ENCODE measurements around the gene CORO2B.

Gene CORO2B

DNA sequence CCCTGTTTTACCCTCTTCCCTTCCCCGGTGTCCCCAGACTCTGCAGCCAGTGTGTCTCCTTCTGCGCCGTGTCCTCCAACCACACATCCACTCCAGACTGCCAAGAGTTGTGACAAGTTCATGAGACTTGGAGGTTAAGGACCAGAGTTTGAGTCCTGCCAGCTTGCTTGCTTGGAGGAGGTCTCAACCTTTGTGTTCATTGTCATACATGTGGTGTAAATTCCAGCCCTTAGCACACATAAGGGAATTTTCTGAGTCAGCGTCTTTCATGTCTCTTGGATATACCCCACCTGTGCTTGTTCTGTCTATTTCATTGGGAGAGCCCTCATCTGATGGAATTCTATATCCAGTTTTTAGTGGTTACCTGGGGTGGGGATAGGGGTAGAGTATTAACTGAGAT is 13.3 kb downstream of the CORO2B start:
- TF ChIP-seq, protein P1, sequence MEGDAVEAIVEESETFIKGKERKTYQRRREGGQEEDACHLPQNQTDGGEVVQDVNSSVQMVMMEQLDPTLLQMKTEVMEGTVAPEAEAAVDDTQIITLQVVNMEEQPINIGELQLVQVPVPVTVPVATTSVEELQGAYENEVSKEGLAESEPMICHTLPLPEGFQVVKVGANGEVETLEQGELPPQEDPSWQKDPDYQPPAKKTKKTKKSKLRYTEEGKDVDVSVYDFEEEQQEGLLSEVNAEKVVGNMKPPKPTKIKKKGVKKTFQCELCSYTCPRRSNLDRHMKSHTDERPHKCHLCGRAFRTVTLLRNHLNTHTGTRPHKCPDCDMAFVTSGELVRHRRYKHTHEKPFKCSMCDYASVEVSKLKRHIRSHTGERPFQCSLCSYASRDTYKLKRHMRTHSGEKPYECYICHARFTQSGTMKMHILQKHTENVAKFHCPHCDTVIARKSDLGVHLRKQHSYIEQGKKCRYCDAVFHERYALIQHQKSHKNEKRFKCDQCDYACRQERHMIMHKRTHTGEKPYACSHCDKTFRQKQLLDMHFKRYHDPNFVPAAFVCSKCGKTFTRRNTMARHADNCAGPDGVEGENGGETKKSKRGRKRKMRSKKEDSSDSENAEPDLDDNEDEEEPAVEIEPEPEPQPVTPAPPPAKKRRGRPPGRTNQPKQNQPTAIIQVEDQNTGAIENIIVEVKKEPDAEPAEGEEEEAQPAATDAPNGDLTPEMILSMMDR (conservative IDR thresholded peaks at IDR 0.05; ENCODE audit: low read length), result no peak
- no peak overlapping the region for H3K4me3 ChIP-seq (ENCODE audit: low read length)
- DNase-seq (ENCODE audit: low read depth), result no peak

DNA sequence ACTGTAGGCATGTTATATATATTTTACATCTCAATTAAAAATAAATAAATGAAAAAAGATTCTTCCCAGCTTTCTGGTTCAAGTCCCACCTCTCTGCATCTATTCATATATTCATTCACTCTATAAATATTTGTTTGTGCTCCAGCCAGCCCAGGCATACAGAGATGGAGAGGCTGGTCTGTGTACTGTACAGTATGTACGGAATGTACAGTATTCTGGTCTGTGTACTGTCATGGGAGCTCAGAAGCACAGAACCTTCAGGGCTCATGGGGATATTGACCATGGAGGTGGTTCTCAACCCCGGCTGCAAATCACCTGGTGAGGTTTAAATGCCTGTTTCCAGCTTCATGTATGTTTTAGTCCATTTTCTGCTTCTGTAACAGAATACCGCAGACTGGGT is 13.8 kb downstream of the CORO2B start:
- DNase-seq (ENCODE audit: low read depth), result no peak
- H3K4me3 ChIP-seq (ENCODE audit: low read length), result no peak overlapping the region
- TF ChIP-seq, protein P1 (conservative IDR thresholded peaks at IDR 0.05; ENCODE audit: low read length), result no peak

DNA sequence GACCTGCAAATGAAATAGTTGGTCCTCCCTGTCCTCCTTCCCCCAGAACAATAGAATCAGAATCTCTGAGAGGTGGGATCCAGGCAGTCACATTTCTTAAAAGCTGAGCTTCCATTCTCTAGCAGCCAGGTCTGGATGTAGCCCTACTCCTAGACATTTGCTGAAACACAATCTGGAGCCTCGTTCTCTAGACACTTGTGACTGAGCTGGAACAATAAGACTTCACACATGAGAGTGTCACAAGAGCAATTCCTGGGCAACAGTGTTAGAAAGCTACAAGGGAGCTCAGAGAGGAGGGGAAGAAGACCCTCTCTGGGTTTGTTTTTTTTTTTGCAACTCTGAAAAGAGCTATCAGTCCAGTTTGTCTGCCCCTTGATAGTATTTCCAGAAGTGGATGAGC is 14.5 kb downstream of the CORO2B start:
- TF ChIP-seq, protein P1 (conservative IDR thresholded peaks at IDR 0.05; ENCODE audit: low read length), result no peak
- DNase-seq (ENCODE audit: low read depth), result no peak
- H3K4me3 ChIP-seq (ENCODE audit: low read length), result no peak overlapping the region

DNA sequence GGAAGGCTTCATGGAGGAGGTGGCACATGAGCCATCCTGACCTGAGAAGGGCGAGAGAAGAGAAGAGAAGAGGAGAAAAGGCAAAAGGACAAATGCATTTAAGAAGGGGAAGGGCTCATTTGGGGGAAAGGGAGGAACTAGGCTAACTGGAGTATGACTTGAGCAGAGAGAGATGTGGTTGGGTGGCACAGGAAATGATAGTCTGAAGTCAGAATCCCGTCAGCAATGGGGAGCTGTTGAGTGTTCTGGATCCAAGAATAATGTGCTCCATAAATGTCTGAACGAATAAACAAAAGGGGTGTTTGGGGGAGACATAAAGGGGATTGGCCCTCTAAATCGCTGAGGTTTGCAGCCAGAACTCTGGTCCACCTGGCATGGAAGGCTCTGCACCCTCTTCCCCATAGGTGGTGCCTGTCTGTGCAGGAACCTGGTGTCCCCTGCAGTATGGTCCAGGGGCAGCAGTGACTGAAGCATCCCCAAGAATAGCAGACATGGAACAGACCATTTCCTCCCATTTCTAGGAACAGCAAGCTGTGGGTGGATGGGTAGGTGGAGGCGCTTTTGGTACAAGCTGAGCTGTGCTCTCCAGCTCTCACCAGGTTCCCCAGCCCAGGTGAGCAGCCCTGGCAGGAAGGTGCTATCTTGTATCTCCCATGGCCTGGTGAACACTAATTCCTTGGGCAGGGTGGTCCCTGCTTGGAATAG is 15.2 kb downstream of the CORO2B start:
- no peak for DNase-seq (ENCODE audit: low read depth)
- no peak overlapping the region for H3K4me3 ChIP-seq (ENCODE audit: low read length)
- TF ChIP-seq, protein P1 (conservative IDR thresholded peaks at IDR 0.05; ENCODE audit: low read length), result no peak

DNA sequence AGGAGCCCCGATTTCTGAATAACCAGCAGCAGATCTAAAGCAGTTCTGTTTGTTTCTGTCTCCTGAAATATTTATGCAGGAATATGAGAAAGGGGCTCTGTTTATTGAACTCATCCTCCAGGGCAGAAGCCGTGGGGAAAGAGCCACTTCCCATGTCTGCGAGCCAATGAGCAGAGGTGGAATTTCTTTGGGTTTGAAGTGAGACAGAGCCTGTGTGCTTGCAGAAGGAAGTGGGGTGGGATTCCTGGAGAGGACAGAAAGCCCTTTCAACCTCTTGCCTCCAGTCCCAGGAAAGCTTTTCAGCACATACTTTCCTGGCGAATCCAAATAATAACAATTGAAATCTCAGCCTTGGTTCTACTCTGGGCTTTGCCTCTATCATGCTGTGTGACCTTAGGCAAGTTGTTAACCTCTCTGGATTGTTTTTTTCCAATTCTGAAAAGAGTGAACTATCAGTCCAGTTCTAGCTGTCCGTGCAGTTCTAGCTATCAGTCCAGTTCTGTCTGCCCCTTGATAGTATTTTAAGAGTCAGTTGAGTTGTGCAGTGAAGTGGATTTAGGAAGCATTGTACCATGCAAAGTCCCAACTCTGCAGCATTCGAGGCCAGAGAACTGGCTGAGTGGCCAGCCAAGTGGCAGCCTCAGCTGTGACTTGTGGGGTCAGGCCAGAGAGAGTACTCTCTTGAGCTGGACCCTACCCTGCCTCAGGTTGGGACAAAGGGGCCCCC is 15.9 kb downstream of the CORO2B start:
- no peak for DNase-seq (ENCODE audit: low read depth)
- TF ChIP-seq, protein P1 (conservative IDR thresholded peaks at IDR 0.05; ENCODE audit: low read length), result no peak
- H3K4me3 ChIP-seq (ENCODE audit: low read length), result no peak overlapping the region

DNA sequence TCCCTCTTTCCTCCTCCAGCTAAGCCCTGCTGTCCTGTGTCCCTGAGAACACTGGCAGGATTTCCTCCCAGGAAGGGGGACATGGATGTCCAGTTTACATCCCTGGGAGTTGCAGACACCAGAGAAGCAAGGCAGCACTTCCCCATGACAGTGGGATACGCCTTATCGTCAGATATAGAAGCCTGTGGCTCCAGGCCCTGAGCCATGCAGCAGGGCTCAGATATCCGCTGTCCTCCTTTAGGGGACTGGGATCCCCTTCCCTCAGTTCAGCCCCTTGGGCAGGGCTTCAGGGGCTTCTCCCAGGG is 16.4 kb downstream of the CORO2B start:
- TF ChIP-seq, protein P1 (conservative IDR thresholded peaks at IDR 0.05; ENCODE audit: low read length), result no peak
- H3K4me3 ChIP-seq (ENCODE audit: low read length), result no peak overlapping the region
- no peak for DNase-seq (ENCODE audit: low read depth)

- H3K4me3 ChIP-seq (ENCODE audit: low read length), result no peak overlapping the region
- no peak for DNase-seq (ENCODE audit: low read depth)
- TF ChIP-seq, protein P1 (conservative IDR thresholded peaks at IDR 0.05; ENCODE audit: low read length), result no peak
Observed at GRCh38 chr15:68595761-68596160, 17.0 kb downstream of the CORO2B start.
